HG02840 (cell line): ENCODE measurements around the gene DYNC1I1.

Source experiments
- ATAC-seq: cut with Tn5 transposase; IDR thresholded peaks from one replicate; pipeline ENCODE4 v1.9.1; 2021; ENCODE audit warnings: mild to moderate bottlenecking, moderate library complexity, moderate number of reproducible peaks; ENCODE audit not compliant: unreplicated experiment, low FRiP score

DYNC1I1 gene

GRCh38 chr7:95788258-95788657, 15.9 kb downstream of the DYNC1I1 start:
- ATAC-seq = no peak

- ATAC-seq = no peak
Observed at GRCh38 chr7:95788884-95789283, 16.5 kb downstream of the DYNC1I1 start.

GRCh38 chr7:95793658-95794057, 21.3 kb downstream of the DYNC1I1 start:
- no peak for ATAC-seq

- no peak for ATAC-seq
Observed at GRCh38 chr7:95794917-95795515, 22.7 kb downstream of the DYNC1I1 start.

GRCh38 chr7:95796617-95797016, 24.3 kb downstream of the DYNC1I1 start:
- no peak for ATAC-seq

GRCh38 chr7:95798401-95798930, 26.1 kb downstream of the DYNC1I1 start:
- no peak for ATAC-seq

- no peak for ATAC-seq
Observed at GRCh38 chr7:95800787-95801186, 28.4 kb downstream of the DYNC1I1 start.

- ATAC-seq = no peak
Observed at GRCh38 chr7:95802270-95802669, 29.9 kb downstream of the DYNC1I1 start.

GRCh38 chr7:95804052-95804451, 31.7 kb downstream of the DYNC1I1 start:
- no peak for ATAC-seq

- no peak for ATAC-seq
Observed at GRCh38 chr7:95805909-95806308, 33.6 kb downstream of the DYNC1I1 start.

GRCh38 chr7:95808396-95808795, 36.0 kb downstream of the DYNC1I1 start:
- ATAC-seq = no peak

- ATAC-seq = no peak
Observed at GRCh38 chr7:95811846-95812445, 39.6 kb downstream of the DYNC1I1 start.

- ATAC-seq = no peak
Observed at GRCh38 chr7:95814721-95815120, 42.4 kb downstream of the DYNC1I1 start.

GRCh38 chr7:95817866-95818640, 45.7 kb downstream of the DYNC1I1 start:
- ATAC-seq = no peak

- no peak for ATAC-seq
Observed at GRCh38 chr7:95820778-95821177, 48.4 kb downstream of the DYNC1I1 start.

GRCh38 chr7:95822717-95823116, 50.4 kb downstream of the DYNC1I1 start:
- ATAC-seq = no peak

GRCh38 chr7:95824616-95825015, 52.3 kb downstream of the DYNC1I1 start:
- ATAC-seq = no peak

GRCh38 chr7:95828824-95829790, 56.8 kb downstream of the DYNC1I1 start:
- ATAC-seq = no peak

- ATAC-seq = no peak
Observed at GRCh38 chr7:95840953-95841950, 68.9 kb downstream of the DYNC1I1 start.
